ENCODE measurements around the gene ARHGAP26.
"Not testable (repeated sequence)": the region's sequence is repeated elsewhere in the genome, so short reads cannot be mapped to it uniquely, and the experiment has no call there.

Gene ARHGAP26

GRCh38 chr5:142942901-142943300 is 172.7 kb downstream of the ARHGAP26 start:
- DNase-seq, result no peak

- no peak for DNase-seq
These were observed 174.0 kb downstream of the ARHGAP26 start for GRCh38 chr5:142944140-142944539.

GRCh38 chr5:142945321-142945720 is 175.1 kb downstream of the ARHGAP26 start:
- DNase-seq, result no peak

GRCh38 chr5:142945845-142946244 is 175.7 kb downstream of the ARHGAP26 start:
- DNase-seq, result no peak

- DNase-seq, result no peak
These were observed 176.6 kb downstream of the ARHGAP26 start for GRCh38 chr5:142946547-142947426.

GRCh38 chr5:142947427-142947709 is 177.2 kb downstream of the ARHGAP26 start:
- DNase-seq, result no peak

GRCh38 chr5:142952229-142952628 is 182.1 kb downstream of the ARHGAP26 start:
- DNase-seq, result no peak

GRCh38 chr5:142952871-142953270 is 182.7 kb downstream of the ARHGAP26 start:
- DNase-seq, result not testable (repeated sequence)

- no peak for DNase-seq
These were observed 184.3 kb downstream of the ARHGAP26 start for GRCh38 chr5:142954455-142954854.

GRCh38 chr5:142955628-142956027 is 185.5 kb downstream of the ARHGAP26 start:
- no peak for DNase-seq

- no peak for DNase-seq
These were observed 187.4 kb downstream of the ARHGAP26 start for GRCh38 chr5:142957528-142957927.

- DNase-seq, result peak; percentile 35
These were observed 188.9 kb downstream of the ARHGAP26 start for GRCh38 chr5:142958944-142959682.

- DNase-seq, result no peak
These were observed 189.8 kb downstream of the ARHGAP26 start for GRCh38 chr5:142959683-142960657.

GRCh38 chr5:142961440-142962173 is 191.4 kb downstream of the ARHGAP26 start:
- DNase-seq, result no peak

- no peak for DNase-seq
These were observed 192.0 kb downstream of the ARHGAP26 start for GRCh38 chr5:142962174-142962533.

GRCh38 chr5:142965258-142966120 is 195.3 kb downstream of the ARHGAP26 start:
- not testable (repeated sequence) for DNase-seq

GRCh38 chr5:142966121-142966420 is 195.9 kb downstream of the ARHGAP26 start:
- DNase-seq, result no peak

- peak; percentile 36 for DNase-seq
These were observed 199.0 kb downstream of the ARHGAP26 start for GRCh38 chr5:142969186-142969585.

- DNase-seq, result no peak
These were observed 199.7 kb downstream of the ARHGAP26 start for GRCh38 chr5:142969624-142970439.

- peak; percentile 83 for DNase-seq
These were observed 200.4 kb downstream of the ARHGAP26 start for GRCh38 chr5:142970440-142971030.

Measured in NCI-H2171 treated with DMSO at 0.1 percent for 48 hours (cell line).